ENCODE measurements around the gene ADAMTSL5. TPM values are rescaled to one million over a fixed set of nuclear protein-coding genes. Genes with fewer than 3 reads are reported as not detected.

ADAMTSL5 gene
- total RNA-seq, 2 donors from 2014 or later: 4.1 to 4.8 TPM

DNA sequence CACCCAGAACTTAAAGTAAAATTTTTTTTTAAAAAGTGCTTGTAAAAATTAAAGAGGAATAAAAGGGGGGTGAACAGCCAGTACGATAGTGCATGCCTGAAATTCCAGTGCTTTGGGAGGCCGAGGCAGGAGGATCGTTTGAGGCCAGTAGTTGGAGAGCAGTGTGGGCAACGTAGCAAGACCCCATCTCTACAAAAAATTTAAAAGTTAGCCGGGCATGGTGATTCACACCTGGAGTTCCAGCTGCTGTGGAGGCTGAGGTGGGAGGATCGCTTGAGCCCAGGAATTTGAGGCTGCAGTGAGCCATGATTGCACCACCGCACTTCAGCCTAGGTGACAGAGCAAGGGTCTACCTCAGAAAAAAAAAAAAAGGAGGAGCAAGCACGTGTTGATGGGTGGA, 7.8 kb downstream of the ADAMTSL5 start:
- Histone ChIP-seq H3K36me3 (ENCODE audit: control insufficient read depth, insufficient read depth, low read length) (no peaks in the 10 kb centered on the region), H3K4me1 (ENCODE audit: control insufficient read depth, insufficient read depth, low read length) (peaks cover under 1% of the 10 kb centered on the region), H3K4me3 (ENCODE audit: low read length) (no peak overlapping the region), H3K9me3 (ENCODE audit: control insufficient read depth, low read length) (peaks cover 5% of the 10 kb centered on the region), H3K27me3 (ENCODE audit: control insufficient read depth, insufficient read depth, low read length, poor library complexity, severe bottlenecking) (peaks cover 16% of the 10 kb centered on the region), H3K27ac (ENCODE audit: low read depth, low read length) (no peak overlapping the region), H3K9ac (ENCODE audit: extremely low read depth, low read length, poor library complexity, severe bottlenecking) (no peak overlapping the region)
- TF ChIP-seq, protein P1, sequence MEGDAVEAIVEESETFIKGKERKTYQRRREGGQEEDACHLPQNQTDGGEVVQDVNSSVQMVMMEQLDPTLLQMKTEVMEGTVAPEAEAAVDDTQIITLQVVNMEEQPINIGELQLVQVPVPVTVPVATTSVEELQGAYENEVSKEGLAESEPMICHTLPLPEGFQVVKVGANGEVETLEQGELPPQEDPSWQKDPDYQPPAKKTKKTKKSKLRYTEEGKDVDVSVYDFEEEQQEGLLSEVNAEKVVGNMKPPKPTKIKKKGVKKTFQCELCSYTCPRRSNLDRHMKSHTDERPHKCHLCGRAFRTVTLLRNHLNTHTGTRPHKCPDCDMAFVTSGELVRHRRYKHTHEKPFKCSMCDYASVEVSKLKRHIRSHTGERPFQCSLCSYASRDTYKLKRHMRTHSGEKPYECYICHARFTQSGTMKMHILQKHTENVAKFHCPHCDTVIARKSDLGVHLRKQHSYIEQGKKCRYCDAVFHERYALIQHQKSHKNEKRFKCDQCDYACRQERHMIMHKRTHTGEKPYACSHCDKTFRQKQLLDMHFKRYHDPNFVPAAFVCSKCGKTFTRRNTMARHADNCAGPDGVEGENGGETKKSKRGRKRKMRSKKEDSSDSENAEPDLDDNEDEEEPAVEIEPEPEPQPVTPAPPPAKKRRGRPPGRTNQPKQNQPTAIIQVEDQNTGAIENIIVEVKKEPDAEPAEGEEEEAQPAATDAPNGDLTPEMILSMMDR (conservative IDR thresholded peaks at IDR 0.05): no peak
- H3K9me3 Mint-ChIP-seq: peaks cover 17% of the 10 kb centered on the region
- peaks cover 5% of the 10 kb centered on the region for H3K36me3 Mint-ChIP-seq (ENCODE audit: low read depth)
- WGBS, 2 experiments (ENCODE audit: insufficient coverage in 1 of 2, insufficient read length in 1 of 2): 83 to 86% methylated on average over 8 of the region's 8 CpGs
- H3K27me3 Mint-ChIP-seq (ENCODE audit: insufficient read depth): peaks cover 53% of the 10 kb centered on the region
- no peak overlapping the region for H3K4me3 Mint-ChIP-seq
- no peak overlapping the region for H3K27ac Mint-ChIP-seq
- H3K4me1 Mint-ChIP-seq: peaks cover 3% of the 10 kb centered on the region
- DNase-seq: no peak

DNA sequence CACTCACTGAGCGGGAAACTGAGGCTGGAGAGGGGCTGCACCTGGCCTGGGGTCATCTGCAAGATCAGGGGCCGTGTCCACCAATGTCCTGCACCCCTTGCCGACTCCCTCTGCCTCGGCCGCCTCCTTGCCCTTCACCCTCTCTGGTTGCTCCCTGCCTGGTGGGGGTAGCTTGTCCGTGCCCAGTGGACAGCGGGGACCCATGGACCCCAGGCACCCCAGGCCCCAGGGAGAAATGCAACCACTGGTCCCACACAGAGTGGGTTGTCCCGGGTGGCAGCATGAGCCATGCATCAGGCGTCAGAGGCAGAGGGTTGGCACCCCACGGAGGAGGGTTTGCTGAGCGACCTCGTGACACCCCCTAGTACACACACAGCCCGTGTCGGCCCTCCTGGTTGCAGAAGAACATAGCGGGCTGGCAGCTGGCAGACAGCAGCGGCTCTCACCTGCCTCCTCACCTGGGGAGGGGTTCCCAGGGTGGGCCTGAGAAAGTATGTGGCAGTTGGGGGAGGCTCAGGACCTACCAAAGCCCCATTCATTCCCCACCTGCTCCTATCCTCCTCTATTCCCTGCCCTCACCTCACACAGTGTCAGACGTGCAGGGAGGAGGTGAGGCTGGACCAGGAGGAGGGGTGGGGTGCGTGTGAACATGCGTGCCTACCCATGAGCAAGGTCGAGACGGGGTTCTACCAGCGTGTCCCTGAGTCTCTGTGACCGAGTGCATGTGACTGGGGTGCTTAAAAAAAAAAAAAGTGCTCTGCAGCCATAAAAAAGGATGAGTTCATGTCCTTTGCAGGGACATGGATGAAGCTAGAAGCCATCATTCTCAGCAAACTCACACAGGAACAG, 8.7 kb downstream of the ADAMTSL5 start:
- H3K9ac ChIP-seq (ENCODE audit: extremely low read depth, low read length, poor library complexity, severe bottlenecking): no peak overlapping the region
- H3K27me3 Mint-ChIP-seq (ENCODE audit: insufficient read depth): peaks cover 46% of the 10 kb centered on the region
- no peaks in the 10 kb centered on the region for H3K36me3 ChIP-seq (ENCODE audit: control insufficient read depth, insufficient read depth, low read length)
- peaks cover 5% of the 10 kb centered on the region for H3K36me3 Mint-ChIP-seq (ENCODE audit: low read depth)
- TF ChIP-seq, protein P1 (conservative IDR thresholded peaks at IDR 0.05): no peak
- no peak overlapping the region for H3K4me3 ChIP-seq (ENCODE audit: low read length)
- no peak overlapping the region for H3K27ac ChIP-seq (ENCODE audit: low read depth, low read length)
- whole genome bisulfite sequencing, 2 experiments (ENCODE audit: insufficient coverage in 1 of 2, insufficient read length in 1 of 2): 74 to 76% methylated on average over 10 to 23 of the region's 23 CpGs
- H3K9me3 ChIP-seq (ENCODE audit: control insufficient read depth, low read length): peaks cover 8% of the 10 kb centered on the region
- peaks cover 22% of the 10 kb centered on the region for H3K9me3 Mint-ChIP-seq
- no peaks in the 10 kb centered on the region for H3K4me1 Mint-ChIP-seq
- H3K27ac Mint-ChIP-seq: no peak overlapping the region
- H3K4me3 Mint-ChIP-seq: no peak overlapping the region
- DNase-seq: no peak
- H3K4me1 ChIP-seq (ENCODE audit: control insufficient read depth, insufficient read depth, low read length): no peaks in the 10 kb centered on the region
- peaks cover 16% of the 10 kb centered on the region for H3K27me3 ChIP-seq (ENCODE audit: control insufficient read depth, insufficient read depth, low read length, poor library complexity, severe bottlenecking)

DNA sequence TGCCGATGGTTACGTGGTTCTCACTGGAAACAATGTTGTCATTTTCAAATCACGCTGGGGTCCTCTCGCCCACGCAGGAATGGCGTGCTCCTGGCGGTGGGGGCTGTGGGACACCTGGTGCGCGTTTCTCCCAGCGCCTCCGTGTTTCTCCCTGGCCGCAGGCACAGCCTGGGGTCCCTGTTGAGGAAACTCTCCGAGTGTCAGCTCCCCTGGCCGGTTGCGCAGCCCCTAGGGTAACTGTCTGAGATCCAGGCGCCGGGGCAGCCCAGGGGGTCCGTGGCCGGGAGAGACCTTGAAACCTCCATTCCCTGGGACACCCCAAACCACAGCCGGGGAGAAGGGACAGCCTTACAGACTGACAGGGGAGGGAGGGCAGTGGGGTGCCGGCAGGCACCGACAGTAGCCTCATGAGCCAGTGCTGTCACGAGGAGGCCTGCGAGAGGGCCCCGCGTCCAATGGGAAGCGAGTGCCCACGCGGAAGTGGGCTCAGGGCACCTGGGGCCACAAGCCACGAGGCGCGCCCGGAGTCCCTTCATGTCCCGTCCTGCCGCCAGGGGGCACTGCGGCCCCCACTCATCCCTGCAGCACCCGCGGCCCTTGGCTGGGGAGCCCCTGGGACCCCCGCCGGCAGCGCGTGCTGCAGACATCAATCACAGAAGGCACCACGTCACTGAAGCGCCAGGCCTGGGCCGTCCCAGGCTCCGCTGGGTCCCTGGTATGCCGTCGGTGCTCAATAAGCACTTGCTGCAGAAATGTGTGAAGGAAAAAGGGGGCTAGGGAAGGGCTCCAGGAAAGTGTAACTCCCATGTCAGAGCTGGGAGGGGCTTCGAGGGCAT, 9.5 kb downstream of the ADAMTSL5 start:
- no peak overlapping the region for H3K9ac ChIP-seq (ENCODE audit: extremely low read depth, low read length, poor library complexity, severe bottlenecking)
- TF ChIP-seq, protein P1 (conservative IDR thresholded peaks at IDR 0.05): peak; percentile 92
- H3K36me3 ChIP-seq (ENCODE audit: control insufficient read depth, insufficient read depth, low read length): no peaks in the 10 kb centered on the region
- Mint-ChIP-seq H3K4me3 (no peak overlapping the region), H3K36me3 (ENCODE audit: low read depth) (peaks cover 5% of the 10 kb centered on the region), H3K4me1 (no peaks in the 10 kb centered on the region), H3K27ac (no peak overlapping the region), H3K9me3 (peaks cover 24% of the 10 kb centered on the region), H3K27me3 (ENCODE audit: insufficient read depth) (peaks cover 41% of the 10 kb centered on the region)
- H3K4me1 ChIP-seq (ENCODE audit: control insufficient read depth, insufficient read depth, low read length): no peaks in the 10 kb centered on the region
- H3K27ac ChIP-seq (ENCODE audit: low read depth, low read length): no peak overlapping the region
- WGBS, 2 experiments (ENCODE audit: insufficient coverage in 1 of 2, insufficient read length in 1 of 2): 21 to 32% methylated on average over 27 to 49 of the region's 49 CpGs
- DNase-seq: peak; percentile 91
- peaks cover 16% of the 10 kb centered on the region for H3K27me3 ChIP-seq (ENCODE audit: control insufficient read depth, insufficient read depth, low read length, poor library complexity, severe bottlenecking)
- H3K4me3 ChIP-seq (ENCODE audit: low read length): no peak overlapping the region
- peaks cover 8% of the 10 kb centered on the region for H3K9me3 ChIP-seq (ENCODE audit: control insufficient read depth, low read length)
